ENCODE data around the gene GGT6. TPM values are rescaled to one million over a fixed set of nuclear protein-coding genes. Genes with fewer than 3 reads are reported as not detected.

The GGT6 gene
- total and polyA plus RNA-seq, 2 of the 13 experiments (the other 11 are each of a cell fraction or from before 2014, with no cell fraction given), result 0.16 to 0.80 TPM

- Histone ChIP-seq H3K36me3 (replicated peaks in 1 of 2; ENCODE audit: control insufficient read depth in 1 of 2, insufficient read depth in 2 of 2, low read length in 2 of 2) (no peaks in the 10 kb centered on the region), H3K4me3 (replicated peaks in 1 of 3; ENCODE audit: insufficient read depth in 1 of 3, low read depth in 2 of 3, low read length in 3 of 3) (no peak overlapping the region), H2AFZ (ENCODE audit: low read length) (no peak overlapping the region), H3K4me1 (ENCODE audit: insufficient read depth, low read length) (no peaks in the 10 kb centered on the region), H4K20me1 (ENCODE audit: insufficient read depth, low read length) (no peaks in the 10 kb centered on the region), H3K4me2 (ENCODE audit: low read depth, low read length) (no peak overlapping the region), H3K9me3 (ENCODE audit: low read length) (no peaks in the 10 kb centered on the region), H3K79me2 (ENCODE audit: insufficient read depth, low read length) (no peaks in the 10 kb centered on the region), H3K27me3 (ENCODE audit: control insufficient read depth in 1 of 2, insufficient read depth in 2 of 2, low read length in 2 of 2) (peaks cover 12 to 70% of the 10 kb centered on the region in 2 experiments), H3K27ac (ENCODE audit: extremely low read length, insufficient read depth, low read length) (no peak overlapping the region), H3K9ac (ENCODE audit: insufficient read depth, low read depth, low read length) (no peak overlapping the region)
- in situ Hi-C loops (cut with HindIII; ENCODE audit: extremely low pct_ligation_motif_present, low pct_unique_long_range_greater_than_20kb) (loop anchor here (5.0 kb wide), 1 partner anchor 88 kb away; no protein-coding TSS in a partner anchor), intact Hi-C loops (cut with micrococcal nuclease; ENCODE audit: unreplicated experiment) (no loop called here)
- DNase-seq (ENCODE audit: low spot score) (no peak), FAIRE-seq (no peak), ATAC-seq (no peak)
- ChIA-PET POLR2A (no interaction called here), CTCF (ENCODE audit: low intra/inter-chr PET ratio, low total read pairs) (no interaction called here)
- 64% methylated on average over 16 of the region's 21 CpGs for WGBS (ENCODE audit: low lambda C conversion rate)
- no TSS peak for BruUV-seq (replicated peaks)
- TF ChIP-seq ARNT (IDR thresholded peaks at IDR 0.05) (no peak), HDAC1 (CRISPR knock-in tag; IDR thresholded peaks at IDR 0.05) (no peak), ZBTB26 (CRISPR knock-in tag; IDR thresholded peaks at IDR 0.05; ENCODE audit: borderline replicate concordance) (no peak), CREM (IDR thresholded peaks at IDR 0.05) (no peak), CREM (CRISPR knock-in tag; IDR thresholded peaks at IDR 0.05) (no peak), EP300 (IDR thresholded peaks at IDR 0.05; ENCODE audit: low read depth in 2 of 2, low read length in 2 of 2) (no peak), EP300 (CRISPR knock-in tag; IDR thresholded peaks at IDR 0.05; ENCODE audit: borderline replicate concordance) (no peak), ZNF577 (CRISPR knock-in tag; IDR thresholded peaks at IDR 0.05; ENCODE audit: borderline replicate concordance, low read depth) (no peak)
Measured at GRCh38 chr17:4509923-4510617, 50.3 kb downstream of the GGT6 start.
